Trophoblast cell (in vitro differentiated cells and primary cell): ENCODE measurements around the gene TMCC1.
A peak's percentile ranks its signal among the peaks of the same experiment; 100 is the strongest.
"Not testable (repeated sequence)": the region's sequence is repeated elsewhere in the genome, so short reads cannot be mapped to it uniquely, and the experiment has no call there.

Source experiments
- DNase-seq, 2 donors: peaks; one replicate each; pipeline ENCODE4 v3.0.0-alpha.2; 2016
- H2AFZ ChIP-seq: 2 replicates; pipeline ENCODE4 v1.6.1; 2013; ENCODE audit warnings: low read length, moderate library complexity, mild to moderate bottlenecking; ENCODE audit not compliant: insufficient read depth, poor library complexity
- H2AK5ac ChIP-seq: 2 replicates; pipeline ENCODE4 v1.6.1; 2013; ENCODE audit warnings: mild to moderate bottlenecking, low read length
- H2BK120ac ChIP-seq: 2 replicates; pipeline ENCODE4 v1.6.1; 2013; ENCODE audit warnings: low read length, mild to moderate bottlenecking, moderate library complexity; ENCODE audit not compliant: insufficient read depth, poor library complexity
- H2BK12ac ChIP-seq: 2 replicates; pipeline ENCODE4 v1.6.1; 2013; ENCODE audit warnings: mild to moderate bottlenecking, low read length, moderate library complexity
- H2BK5ac ChIP-seq: 2 replicates; pipeline ENCODE4 v1.6.1; 2013; ENCODE audit warnings: low read length, low read depth, moderate library complexity, mild to moderate bottlenecking; ENCODE audit not compliant: poor library complexity
- H3K14ac ChIP-seq: 2 replicates; pipeline ENCODE4 v1.6.1; 2013; ENCODE audit warnings: mild to moderate bottlenecking, low read length
- H3K18ac ChIP-seq: 2 replicates; pipeline ENCODE4 v1.6.1; 2013; ENCODE audit warnings: mild to moderate bottlenecking, low read length
- H3K23ac ChIP-seq: 2 replicates; pipeline ENCODE4 v1.6.1; 2013; ENCODE audit warnings: low read length
- H3K27ac ChIP-seq: 2 replicates; pipeline ENCODE4 v1.5.1; 2013; ENCODE audit warnings: low read depth, mild to moderate bottlenecking, inconsistent platforms, low read length, moderate library complexity
- H3K27me3 ChIP-seq: 2 replicates; pipeline ENCODE4 v1.6.1; 2013; ENCODE audit warnings: inconsistent platforms, mild to moderate bottlenecking, low read length, moderate library complexity; ENCODE audit not compliant: insufficient read depth
- H3K36me3 ChIP-seq, 2 experiments: 1 replicate in 1 of 2; 2 replicates in 1 of 2; pipeline ENCODE4 v1.6.1; 2013; ENCODE audit warnings: low read length in 2 of 2, mild to moderate bottlenecking in 2 of 2, moderate library complexity in 1 of 2; ENCODE audit not compliant: insufficient read depth in 2 of 2, control insufficient read depth in 1 of 2
- H3K4ac ChIP-seq: 2 replicates; pipeline ENCODE4 v1.6.1; 2013; ENCODE audit warnings: low read depth, mild to moderate bottlenecking, low read length, moderate library complexity
- H3K4me1 ChIP-seq, 2 experiments: 1 replicate in 1 of 2; 2 replicates in 1 of 2; pipeline ENCODE4 v1.6.1; 2013; ENCODE audit warnings: low read length in 2 of 2, mild to moderate bottlenecking in 2 of 2, moderate library complexity in 1 of 2; ENCODE audit not compliant: insufficient read depth in 2 of 2, control insufficient read depth in 1 of 2
- H3K4me2 ChIP-seq: 2 replicates; pipeline ENCODE4 v1.6.1; 2013; ENCODE audit warnings: inconsistent platforms, mild to moderate bottlenecking, low read length, moderate library complexity
- H3K4me3 ChIP-seq: 2 replicates; pipeline ENCODE4 v1.5.1; 2013; ENCODE audit warnings: mild to moderate bottlenecking, low read depth, low read length, inconsistent platforms
- H3K79me1 ChIP-seq: one replicate; pipeline ENCODE4 v1.6.1; 2013; ENCODE audit warnings: low read length
- H3K79me2 ChIP-seq: 2 replicates; pipeline ENCODE4 v1.6.1; 2013; ENCODE audit warnings: low read length, mild to moderate bottlenecking; ENCODE audit not compliant: control insufficient read depth, insufficient read depth, poor library complexity
- H3K9ac ChIP-seq: 2 replicates; pipeline ENCODE4 v1.6.1; 2013; ENCODE audit warnings: mild to moderate bottlenecking, low read length
- H3K9me3 ChIP-seq: 2 replicates; pipeline ENCODE4 v1.6.1; 2013; ENCODE audit warnings: low read depth, mild to moderate bottlenecking, control low read depth, inconsistent platforms, low read length; ENCODE audit not compliant: insufficient read depth
- H4K12ac ChIP-seq: 2 replicates; pipeline ENCODE4 v1.6.1; 2013; ENCODE audit warnings: low read depth, mild to moderate bottlenecking, low read length, moderate library complexity
- H4K8ac ChIP-seq: 2 replicates; pipeline ENCODE4 v1.6.1; 2013; ENCODE audit warnings: low read depth, mild to moderate bottlenecking, low read length, moderate library complexity
- H4K91ac ChIP-seq: one replicate; pipeline ENCODE4 v1.6.1; 2013; ENCODE audit warnings: low read depth, mild to moderate bottlenecking, low read length, moderate library complexity
- WGBS: extraction: QIAGEN DNeasy Blood & Tissue Kit; methylation state at CpG from one replicate; pipeline ENCODE4 v1.1.7; 2013; ENCODE audit warnings: missing lambda C conversion rate; ENCODE audit not compliant: insufficient read length, insufficient coverage; ENCODE audit errors: extremely low coverage; 5-methylcytosine and 5-hydroxymethylcytosine counted together

TMCC1 gene

GRCh38 chr3:129835198-129835597 is 58.3 kb downstream of the TMCC1 start:
- Histone ChIP-seq H2BK12ac (no peak overlapping the region), H3K23ac (no peak overlapping the region), H3K4me1 (peaks cover 8 to 13% of the 10 kb centered on the region in 2 experiments), H2BK120ac (no peak overlapping the region), H2AK5ac (no peak overlapping the region), H3K4me3 (no peak overlapping the region), H3K14ac (no peak overlapping the region), H4K12ac (no peak overlapping the region), H3K36me3 (no peaks in the 10 kb centered on the region), H3K27me3 (no peaks in the 10 kb centered on the region), H2BK5ac (no peak overlapping the region), H3K79me1 (peaks cover 4% of the 10 kb centered on the region), H4K8ac (no peak overlapping the region), H3K79me2 (peaks cover 2% of the 10 kb centered on the region), H3K4me2 (no peak overlapping the region), H2AFZ (no peak overlapping the region), H4K91ac (no peak overlapping the region), H3K18ac (no peak overlapping the region), H3K9me3 (no peaks in the 10 kb centered on the region), H3K4ac (no peak overlapping the region), H3K9ac (no peak overlapping the region), H3K27ac (no peak overlapping the region)
- no peak for DNase-seq
- no CpG with 5 or more reads among the region's 2 CpGs for WGBS

- H3K18ac ChIP-seq: no peak overlapping the region
- H4K12ac ChIP-seq: no peak overlapping the region
- H3K23ac ChIP-seq: no peak overlapping the region
- no peak overlapping the region for H3K4me2 ChIP-seq
- H4K91ac ChIP-seq: no peak overlapping the region
- H3K27me3 ChIP-seq: no peaks in the 10 kb centered on the region
- no peak overlapping the region for H2AFZ ChIP-seq
- no peak overlapping the region for H3K9ac ChIP-seq
- H2BK5ac ChIP-seq: no peak overlapping the region
- DNase-seq: peak in 1 of 2 donors; percentile 37
- H2BK12ac ChIP-seq: no peak overlapping the region
- H3K14ac ChIP-seq: no peak overlapping the region
- H3K4me3 ChIP-seq: no peak overlapping the region
- H2AK5ac ChIP-seq: no peak overlapping the region
- no peaks in the 10 kb centered on the region for H3K9me3 ChIP-seq
- H3K79me2 ChIP-seq: peaks cover 2% of the 10 kb centered on the region
- no peak overlapping the region for H2BK120ac ChIP-seq
- H3K4me1 ChIP-seq: peaks cover 8 to 13% of the 10 kb centered on the region in 2 experiments
- no peak overlapping the region for H4K8ac ChIP-seq
- no peak overlapping the region for H3K27ac ChIP-seq
- no peaks in the 10 kb centered on the region for H3K36me3 ChIP-seq
- no CpG with 5 or more reads among the region's 5 CpGs for WGBS
- H3K79me1 ChIP-seq: peaks cover 4% of the 10 kb centered on the region
- H3K4ac ChIP-seq: no peak overlapping the region
These were observed 58.9 kb downstream of the TMCC1 start for GRCh38 chr3:129834580-129834979.

GRCh38 chr3:129831942-129832341 is 61.6 kb downstream of the TMCC1 start:
- not testable (repeated sequence) for H2AK5ac ChIP-seq, H3K14ac ChIP-seq, H3K4me3 ChIP-seq, H3K4ac ChIP-seq, H2BK5ac ChIP-seq, H3K9me3 ChIP-seq, H3K23ac ChIP-seq, H3K27ac ChIP-seq, H2BK120ac ChIP-seq, H3K18ac ChIP-seq, H3K9ac ChIP-seq, H3K4me1 ChIP-seq, H3K4me2 ChIP-seq, H3K36me3 ChIP-seq, H3K79me2 ChIP-seq, H4K91ac ChIP-seq, DNase-seq, H2AFZ ChIP-seq, H3K79me1 ChIP-seq, H4K8ac ChIP-seq, H3K27me3 ChIP-seq, H4K12ac ChIP-seq, H2BK12ac ChIP-seq
- WGBS: no CpG with 5 or more reads among the region's 6 CpGs

DNA sequence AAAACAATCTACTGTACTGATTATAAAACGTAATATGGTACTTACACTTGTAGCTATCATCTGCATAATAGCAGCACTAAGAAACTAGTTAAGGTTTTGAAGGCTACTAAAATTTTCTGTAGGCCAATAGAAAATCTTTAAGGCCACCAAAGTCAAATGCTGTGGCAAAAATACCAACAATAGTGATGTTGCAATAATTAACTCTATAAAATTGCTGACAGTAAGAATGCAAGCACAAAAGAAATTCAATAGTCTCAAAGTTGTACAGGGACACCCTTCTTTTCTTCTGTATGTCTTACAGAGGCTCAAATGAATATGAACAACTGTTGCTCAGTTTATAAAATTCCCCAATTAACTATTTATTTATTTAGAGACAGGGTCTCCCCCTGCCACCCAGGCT is 62.0 kb downstream of the TMCC1 start:
- peaks cover 1% of the 10 kb centered on the region for H3K79me1 ChIP-seq
- peaks cover 1 to 2% of the 10 kb centered on the region in 2 experiments for H3K4me1 ChIP-seq
- no peak overlapping the region for H3K23ac ChIP-seq
- H4K12ac ChIP-seq: no peak overlapping the region
- no peak overlapping the region for H4K91ac ChIP-seq
- H3K4me2 ChIP-seq: no peak overlapping the region
- no peak overlapping the region for H3K9ac ChIP-seq
- no peak for DNase-seq
- no CpG with 5 or more reads among the region's 1 CpG for WGBS
- H2AFZ ChIP-seq: no peak overlapping the region
- no peak overlapping the region for H3K18ac ChIP-seq
- no peak overlapping the region for H2BK120ac ChIP-seq
- no peaks in the 10 kb centered on the region for H3K9me3 ChIP-seq
- H3K4me3 ChIP-seq: no peak overlapping the region
- no peak overlapping the region for H3K14ac ChIP-seq
- H3K36me3 ChIP-seq: peaks cover 2 to 5% of the 10 kb centered on the region in 2 experiments
- no peak overlapping the region for H2BK5ac ChIP-seq
- peaks cover 2% of the 10 kb centered on the region for H3K79me2 ChIP-seq
- H3K4ac ChIP-seq: no peak overlapping the region
- no peak overlapping the region for H2BK12ac ChIP-seq
- no peak overlapping the region for H2AK5ac ChIP-seq
- H3K27me3 ChIP-seq: no peaks in the 10 kb centered on the region
- no peak overlapping the region for H4K8ac ChIP-seq
- no peak overlapping the region for H3K27ac ChIP-seq
